Hepatocyte (in vitro differentiated cells): ENCODE results near the gene POU2AF1. TPM values are rescaled to one million over a fixed set of nuclear protein-coding genes. Genes with fewer than 3 reads are reported as not detected.

Experiments used
- DNase-seq: peaks from one replicate; pipeline ENCODE4 v3.0.0-alpha.2; 2016; ENCODE audit warnings: low spot score
- H2AFZ ChIP-seq: fragments of 200-600 bp; sonication (generic); 2 replicates; pipeline ENCODE4 v1.6.0; 2016; ENCODE audit warnings: antibody characterized with exemption, mild to moderate bottlenecking
- H3K27ac ChIP-seq: fragments of 200-600 bp; sonication (generic); 2 replicates; pipeline ENCODE4 v1.5.1; 2016; ENCODE audit warnings: mild to moderate bottlenecking
- H3K27me3 ChIP-seq: fragments of 200-600 bp; sonication (generic); 2 replicates; pipeline ENCODE4 v1.6.1; 2016
- H3K36me3 ChIP-seq: fragments of 200-600 bp; sonication (generic); replicated peaks from 2 replicates; pipeline ENCODE4 v1.5.1; 2016; ENCODE audit warnings: low read depth; ENCODE audit not compliant: insufficient read depth
- H3K4me1 ChIP-seq: fragments of 200-600 bp; sonication (generic); 2 replicates; pipeline ENCODE4 v1.5.1; 2016; ENCODE audit warnings: mild to moderate bottlenecking, moderate library complexity; ENCODE audit not compliant: insufficient read depth
- H3K4me2 ChIP-seq: fragments of 200-600 bp; sonication (generic); 2 replicates; pipeline ENCODE4 v1.6.0; 2016
- H3K4me3 ChIP-seq: fragments of 200-600 bp; sonication (generic); 2 replicates; pipeline ENCODE4 v1.5.1; 2016; ENCODE audit warnings: mild to moderate bottlenecking
- H3K79me2 ChIP-seq: fragments of 200-600 bp; sonication (generic); 2 replicates; pipeline ENCODE4 v1.6.0; 2017; ENCODE audit warnings: mild to moderate bottlenecking
- H3K9me2 ChIP-seq: fragments of 200-600 bp; sonication (generic); replicated peaks from 2 replicates; pipeline ENCODE4 v1.6.0; 2017; ENCODE audit warnings: mild to moderate bottlenecking; ENCODE audit not compliant: insufficient read depth
- H3K9me3 ChIP-seq: fragments of 200-600 bp; sonication (generic); 2 replicates; pipeline ENCODE4 v1.5.1; 2016; ENCODE audit warnings: low read depth, mild to moderate bottlenecking
- H4K20me1 ChIP-seq: fragments of 200-600 bp; sonication (generic); 2 replicates; pipeline ENCODE4 v1.6.0; 2016; ENCODE audit warnings: mild to moderate bottlenecking; ENCODE audit not compliant: insufficient read depth, poor library complexity, severe bottlenecking
- CTCF ChIP-seq: fragments of 200-600 bp; sonication (generic); IDR thresholded peaks from 2 replicates; pipeline ENCODE4 v1.5.1; 2016; ENCODE audit warnings: antibody characterized with exemption, mild to moderate bottlenecking; ENCODE audit not compliant: poor library complexity
- EZH2 ChIP-seq: fragments of 200-600 bp; sonication (generic); IDR thresholded peaks from 2 replicates; pipeline ENCODE4 v1.6.1; 2016; ENCODE audit warnings: antibody characterized with exemption, mild to moderate bottlenecking, borderline replicate concordance
- EZH2phosphoT487 ChIP-seq: fragments of 200-600 bp; sonication (generic); IDR thresholded peaks from one replicate; pipeline ENCODE4 v1.6.1; 2018; ENCODE audit warnings: antibody characterized with exemption, mild to moderate bottlenecking, low read depth, moderate library complexity; ENCODE audit not compliant: unreplicated experiment, severe bottlenecking
- WGBS: methylation state at CpG from one replicate; pipeline ENCODE4 v1.1.6; 2016; ENCODE audit warnings: low lambda C conversion rate; ENCODE audit errors: missing lambda C conversion rate; 5-methylcytosine and 5-hydroxymethylcytosine counted together
- polyA plus RNA-seq: library from polyadenylated mRNA; unstranded; fragments of >200 nt; fragmentation: Nextera tagmentation; extraction: Ambion mirVana; gene quantifications from 2 replicates; pipeline ENCODE4 v1.2.1, GENCODE V29; 2016
- total RNA-seq: library from RNA; depleted of rRNA; stranded (reverse); fragments of >200 nt; gene quantifications from 2 replicates; pipeline ENCODE4 v1.2.3, GENCODE V29; 2014

POU2AF1 gene
- total and polyA plus RNA-seq, 2 experiments from 2014 or later = 0.06 to 0.23 TPM

- no peak overlapping the region for H3K27ac ChIP-seq
- 80% methylated on average over 3 of the region's 3 CpGs for WGBS
These were observed 35.9 kb upstream of the POU2AF1 start for GRCh38 chr11:111414936-111415335.

GRCh38 chr11:111414267-111414931 lies 35.3 kb upstream of the POU2AF1 start:
- no peak for TF ChIP-seq EZH2phosphoT487
- TF ChIP-seq EZH2 = no peak
- TF ChIP-seq CTCF = no peak
- Histone ChIP-seq H3K27me3 (no peaks in the 10 kb centered on the region), H3K4me3 (no peak overlapping the region), H3K4me2 (no peak overlapping the region), H3K79me2 (no peaks in the 10 kb centered on the region), H3K4me1 (peaks cover 9% of the 10 kb centered on the region), H3K9me2 (no peaks in the 10 kb centered on the region), H3K9me3 (no peaks in the 10 kb centered on the region), H4K20me1 (no peaks in the 10 kb centered on the region), H3K27ac (no peak overlapping the region), H3K36me3 (no peaks in the 10 kb centered on the region), H2AFZ (no peak overlapping the region)
- DNase-seq = no peak
- WGBS = 77% methylated on average over 9 of the region's 9 CpGs

More at GRCh38 chr11:111414936-111415335, 35.9 kb upstream of the POU2AF1 start:
- Histone ChIP-seq H4K20me1 (no peaks in the 10 kb centered on the region), H3K9me2 (no peaks in the 10 kb centered on the region), H3K79me2 (no peaks in the 10 kb centered on the region), H3K4me2 (no peak overlapping the region), H3K4me1 (peaks cover 9% of the 10 kb centered on the region), H3K4me3 (no peak overlapping the region), H2AFZ (no peak overlapping the region), H3K9me3 (no peaks in the 10 kb centered on the region), H3K27me3 (no peaks in the 10 kb centered on the region), H3K36me3 (no peaks in the 10 kb centered on the region)
- TF ChIP-seq EZH2 (no peak), CTCF (no peak), EZH2phosphoT487 (no peak)
- no peak for DNase-seq

GRCh38 chr11:111413849-111414248 lies 34.8 kb upstream of the POU2AF1 start:
- peaks cover 9% of the 10 kb centered on the region for H3K4me1 ChIP-seq
- H3K27ac ChIP-seq = no peak overlapping the region
- no peak for DNase-seq
- TF ChIP-seq EZH2phosphoT487 = no peak
- no peak for TF ChIP-seq EZH2
- TF ChIP-seq CTCF = no peak
- no peaks in the 10 kb centered on the region for H3K36me3 ChIP-seq
- H3K9me2 ChIP-seq = no peaks in the 10 kb centered on the region
- H3K27me3 ChIP-seq = no peaks in the 10 kb centered on the region
- H3K9me3 ChIP-seq = no peaks in the 10 kb centered on the region
- H2AFZ ChIP-seq = no peak overlapping the region
- no peaks in the 10 kb centered on the region for H3K79me2 ChIP-seq
- WGBS = 86% methylated on average over 7 of the region's 7 CpGs
- H3K4me2 ChIP-seq = no peak overlapping the region
- H4K20me1 ChIP-seq = no peaks in the 10 kb centered on the region
- no peak overlapping the region for H3K4me3 ChIP-seq
